Measurements from ENCODE around the gene JAK1.
"Not testable (repeated sequence)": the region's sequence is repeated elsewhere in the genome, so short reads cannot be mapped to it uniquely, and the experiment has no call there.

The JAK1 gene

DNA sequence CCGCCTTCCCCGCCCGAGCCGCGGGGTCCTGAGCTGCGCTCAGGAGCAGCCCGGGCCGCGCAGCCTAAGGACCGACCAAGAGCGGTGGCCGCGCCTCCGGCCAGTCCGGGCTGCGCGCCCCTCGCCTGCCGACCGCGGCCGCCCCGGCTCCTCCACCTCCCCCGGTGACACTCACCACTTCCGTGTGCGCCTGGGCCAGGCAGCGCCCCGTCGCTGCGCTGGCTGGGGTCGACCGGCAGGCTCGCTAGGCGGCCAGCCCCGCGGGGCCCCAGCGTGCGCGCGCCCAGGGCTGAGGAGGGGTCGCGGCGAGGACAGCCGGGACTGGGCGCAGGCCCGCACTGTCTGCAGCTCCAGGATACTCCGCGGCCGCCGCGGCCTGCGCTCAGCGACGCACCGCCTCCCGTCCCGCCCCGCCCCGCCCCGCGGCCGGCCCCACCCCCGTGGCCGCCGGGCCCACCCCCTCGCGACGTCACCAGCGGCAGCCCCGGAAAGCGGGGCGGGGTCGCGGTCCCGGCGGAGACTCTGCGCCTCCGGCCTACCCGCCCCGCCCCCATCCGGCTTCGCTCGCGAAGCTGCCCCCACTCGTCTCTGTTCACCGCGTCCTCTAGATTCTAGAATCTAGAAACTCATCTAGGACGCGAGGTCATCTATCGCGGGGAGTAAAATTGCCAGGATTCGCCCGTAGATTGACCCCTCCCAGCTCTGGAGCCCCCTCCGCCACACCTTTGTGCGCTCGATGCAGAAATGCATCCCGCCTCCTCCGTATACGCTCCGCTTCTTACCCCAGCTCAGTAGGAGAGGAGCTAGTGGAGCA, at the start of gene JAK1:
Gene JAK1 (minus strand): TSS at position 392 of the 814 bp plus-strand sequence. CDS start 80,285 bp downstream, outside the sequence.
- peak; percentile 88 for DNase-seq (ENCODE audit: low spot score)

DNA sequence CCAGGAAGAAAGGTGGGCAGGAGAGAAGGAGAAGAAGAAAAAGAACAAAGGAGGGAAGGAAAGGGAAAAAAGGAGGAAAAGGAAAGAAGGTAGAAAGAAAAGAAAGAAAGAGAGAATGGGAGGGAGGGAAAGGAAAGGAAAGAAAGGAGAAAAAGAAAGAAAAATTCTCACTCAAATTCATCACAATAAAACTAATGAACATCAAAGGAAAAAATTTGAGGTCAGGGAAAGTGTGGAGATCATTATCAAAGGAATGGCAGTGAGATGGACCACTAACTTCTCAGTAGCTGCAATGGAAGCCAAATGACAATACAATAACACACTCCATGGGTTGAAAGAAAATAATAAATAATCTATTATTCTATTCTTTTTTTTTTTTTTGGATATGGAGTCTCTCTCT, 48.0 kb upstream of the JAK1 start:
- no peak for DNase-seq (ENCODE audit: low spot score)

- DNase-seq (ENCODE audit: low spot score): no peak
Observed at GRCh38 chr1:65011983-65012382, 45.6 kb upstream of the JAK1 start.

GRCh38 chr1:65009724-65010420, 43.5 kb upstream of the JAK1 start:
- DNase-seq (ENCODE audit: low spot score): no peak

DNA sequence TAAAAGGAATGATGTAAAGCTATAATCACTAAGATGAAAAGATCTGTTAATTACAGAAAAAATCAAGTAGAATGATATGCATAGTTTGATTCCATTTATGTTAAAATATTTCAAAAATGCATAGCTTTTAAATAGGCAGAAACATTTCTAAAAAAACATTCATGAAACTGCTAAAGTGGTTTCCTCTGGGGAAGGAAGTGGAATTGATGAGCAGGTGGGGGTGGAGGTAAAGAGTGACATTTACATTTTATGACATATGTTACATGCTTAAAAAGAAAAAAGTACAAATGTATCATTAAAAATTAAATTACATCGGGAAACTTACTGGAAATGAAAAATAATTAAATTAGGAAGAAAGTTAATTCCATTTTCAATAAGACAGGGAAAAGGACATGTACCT, 42.8 kb upstream of the JAK1 start:
- DNase-seq (ENCODE audit: low spot score): no peak

DNA sequence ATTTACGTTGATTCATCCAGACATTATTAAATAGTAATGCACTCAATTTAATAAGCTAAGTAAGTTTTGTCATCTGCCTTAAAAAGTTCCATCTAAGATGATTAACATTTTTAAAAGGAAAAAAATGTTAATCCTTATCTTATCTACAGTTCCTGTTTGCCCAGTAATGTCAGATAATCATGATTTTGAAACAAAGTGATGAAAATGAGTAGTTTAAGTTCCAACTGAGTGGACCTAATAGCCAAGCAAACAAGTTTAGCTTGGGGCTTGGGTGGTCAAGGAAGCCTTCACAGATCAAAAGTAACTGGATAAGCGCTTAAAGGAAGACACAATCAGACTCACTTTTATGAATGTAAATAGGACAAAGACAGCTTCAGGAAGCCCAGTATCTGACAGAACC, 40.5 kb upstream of the JAK1 start:
- no peak for DNase-seq (ENCODE audit: low spot score)

DNA sequence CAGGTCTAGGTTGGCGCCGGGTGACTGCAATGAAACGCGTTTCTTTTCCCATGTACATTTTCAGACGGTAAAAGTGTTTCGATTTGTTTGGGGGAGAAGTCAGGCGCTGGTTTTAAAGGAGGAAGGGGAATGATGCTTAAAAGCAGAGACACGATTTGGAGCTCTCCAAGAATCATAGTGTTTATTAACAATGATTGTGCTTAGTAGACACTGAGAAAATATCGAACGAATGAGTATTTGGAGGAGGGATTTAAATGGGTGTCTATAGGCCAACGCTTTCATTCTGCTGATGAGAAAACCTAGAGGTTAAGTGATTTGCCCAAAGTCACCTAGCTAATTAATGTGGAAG, 36.9 kb upstream of the JAK1 start:
- DNase-seq (ENCODE audit: low spot score): no peak

DNA sequence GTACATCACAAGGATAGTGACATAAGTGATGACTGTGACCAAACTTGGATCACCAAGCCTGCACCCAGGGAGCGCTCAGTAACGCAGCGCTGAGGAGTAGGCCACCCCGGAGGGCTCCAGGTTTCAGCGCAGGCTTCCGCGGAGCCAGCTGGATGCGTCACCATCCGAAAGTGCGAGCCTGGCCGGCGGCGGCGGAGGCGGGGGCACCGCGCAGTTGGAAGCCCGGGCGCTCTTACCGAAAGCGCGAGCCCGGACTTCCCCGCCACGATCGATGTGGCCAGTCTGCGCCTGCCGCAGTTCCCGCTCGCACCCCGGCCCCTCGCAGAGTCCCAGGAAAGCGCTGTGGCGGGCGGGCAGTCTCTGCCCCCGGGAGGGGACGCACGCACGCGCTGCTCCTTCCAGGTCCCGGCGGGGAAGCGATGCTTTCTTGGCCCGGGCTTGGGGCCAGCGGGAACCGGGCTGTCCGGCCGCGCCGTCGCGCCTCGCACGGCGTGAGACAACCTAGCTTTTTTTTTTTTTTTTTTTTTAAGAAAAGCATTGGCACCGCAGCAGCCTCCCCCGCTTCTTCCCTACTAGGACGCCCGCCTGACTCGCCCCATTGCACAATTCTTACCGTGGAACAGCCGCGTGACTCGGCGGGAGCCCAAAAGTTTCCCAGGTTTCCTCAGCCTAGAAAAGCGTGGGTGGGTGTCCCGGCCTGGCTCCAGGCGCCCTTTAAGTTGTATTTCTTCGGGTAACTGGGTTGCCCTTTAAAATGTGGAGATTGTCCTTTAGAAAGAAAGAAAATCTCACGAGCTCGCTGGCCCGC, 36.4 kb upstream of the JAK1 start:
- peak; percentile 53 for DNase-seq (ENCODE audit: low spot score)

DNA sequence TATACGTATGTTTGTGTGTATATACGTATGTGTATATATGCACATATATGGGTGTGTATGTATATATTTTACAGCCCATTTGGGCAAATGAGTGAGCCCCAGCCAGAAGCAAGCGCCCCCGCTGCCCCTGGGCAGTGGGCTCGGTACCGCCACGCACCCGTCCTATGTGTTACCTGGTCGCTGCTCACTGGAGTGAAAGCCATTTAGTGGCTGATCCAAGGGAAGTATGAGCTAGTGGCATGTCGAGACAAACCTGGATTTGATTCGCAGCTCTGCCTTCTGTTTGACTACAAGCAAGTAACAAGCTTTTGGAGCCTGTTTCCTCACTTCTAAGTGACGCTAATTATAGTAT, 35.8 kb upstream of the JAK1 start:
- DNase-seq (ENCODE audit: low spot score): no peak

DNA sequence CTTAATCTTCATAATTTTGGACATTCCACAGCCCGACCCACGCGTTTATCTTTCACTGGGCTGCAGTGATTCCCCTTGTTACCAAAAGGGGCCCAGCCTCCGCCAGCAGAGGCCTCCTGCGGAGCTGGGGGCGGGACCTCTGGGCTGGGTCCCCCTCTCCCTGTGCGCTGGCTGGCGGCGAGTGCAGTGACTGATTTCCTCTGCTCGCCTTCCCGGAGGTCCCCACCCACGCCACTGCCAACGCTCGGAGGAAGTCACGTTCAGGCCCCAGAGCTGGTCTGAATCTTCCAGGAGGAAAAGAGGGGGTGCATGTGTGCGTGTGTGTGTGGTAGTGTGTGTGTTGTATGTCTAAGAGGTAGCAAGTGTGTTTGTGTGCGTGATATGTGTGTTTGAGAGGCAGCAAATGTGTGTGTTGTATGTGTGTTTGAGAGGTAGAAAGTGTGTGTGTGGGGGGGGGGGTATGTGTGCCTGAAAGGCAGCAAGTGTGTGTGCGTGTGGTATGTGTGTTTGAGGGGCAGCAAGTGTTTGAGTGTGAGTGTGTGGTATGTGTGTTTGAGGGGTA, 35.0 kb upstream of the JAK1 start:
- no peak for DNase-seq (ENCODE audit: low spot score)

DNA sequence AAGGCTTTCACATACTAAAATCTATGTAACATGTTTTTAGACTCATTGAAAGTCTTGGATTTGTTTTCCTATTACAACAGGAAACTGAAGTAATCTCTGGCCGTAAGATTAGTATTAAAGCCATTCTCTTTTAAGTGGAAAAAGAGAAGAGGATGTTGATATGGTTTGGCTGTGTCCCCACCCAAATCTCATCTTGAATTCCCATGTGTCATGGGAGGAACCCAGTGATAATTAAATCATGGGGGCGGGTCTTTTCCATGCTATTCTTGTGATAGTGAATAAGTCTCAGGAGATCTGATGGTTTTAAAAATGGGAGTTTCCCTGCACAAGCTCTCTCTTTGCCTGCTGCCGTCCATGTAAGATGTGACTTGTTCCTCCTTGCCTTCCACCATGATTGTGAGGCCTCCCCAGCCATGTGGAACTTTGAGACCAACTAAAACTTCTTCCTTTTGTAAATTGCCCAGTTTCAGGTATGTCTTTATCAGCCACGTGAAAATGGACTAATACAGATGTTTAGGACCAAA, 32.1 kb upstream of the JAK1 start:
- DNase-seq (ENCODE audit: low spot score): not testable (repeated sequence)

GRCh38 chr1:64996541-64997257, 30.4 kb upstream of the JAK1 start:
- DNase-seq (ENCODE audit: low spot score): no peak

GRCh38 chr1:64995316-64995715, 29.0 kb upstream of the JAK1 start:
- no peak for DNase-seq (ENCODE audit: low spot score)

GRCh38 chr1:64986903-64987871, 20.8 kb upstream of the JAK1 start:
- peak; percentile 40 for DNase-seq (ENCODE audit: low spot score)

DNA sequence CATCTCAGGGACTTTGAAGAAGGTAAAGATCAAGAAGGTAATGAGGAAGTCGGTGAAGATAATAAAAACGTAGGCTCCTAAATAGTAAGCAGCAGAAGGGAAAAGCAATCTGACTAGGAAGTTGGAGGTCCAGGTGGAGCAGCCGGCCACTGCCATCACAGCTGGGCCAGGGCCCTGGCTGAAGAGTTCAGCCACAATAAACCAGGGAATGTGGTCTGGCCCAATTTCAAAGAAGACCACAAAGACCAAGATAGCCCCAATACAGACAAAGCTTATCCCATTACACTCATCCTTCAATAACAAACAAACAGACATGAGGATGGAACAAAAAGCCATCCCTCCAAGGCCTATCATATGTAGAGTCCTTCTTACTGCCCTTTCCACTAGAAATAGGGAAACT, 18.4 kb upstream of the JAK1 start:
- no peak for DNase-seq (ENCODE audit: low spot score)

GRCh38 chr1:64984106-64984505, 17.8 kb upstream of the JAK1 start:
- no peak for DNase-seq (ENCODE audit: low spot score)

- DNase-seq (ENCODE audit: low spot score): no peak
Observed at GRCh38 chr1:64983110-64983509, 16.8 kb upstream of the JAK1 start.

DNA sequence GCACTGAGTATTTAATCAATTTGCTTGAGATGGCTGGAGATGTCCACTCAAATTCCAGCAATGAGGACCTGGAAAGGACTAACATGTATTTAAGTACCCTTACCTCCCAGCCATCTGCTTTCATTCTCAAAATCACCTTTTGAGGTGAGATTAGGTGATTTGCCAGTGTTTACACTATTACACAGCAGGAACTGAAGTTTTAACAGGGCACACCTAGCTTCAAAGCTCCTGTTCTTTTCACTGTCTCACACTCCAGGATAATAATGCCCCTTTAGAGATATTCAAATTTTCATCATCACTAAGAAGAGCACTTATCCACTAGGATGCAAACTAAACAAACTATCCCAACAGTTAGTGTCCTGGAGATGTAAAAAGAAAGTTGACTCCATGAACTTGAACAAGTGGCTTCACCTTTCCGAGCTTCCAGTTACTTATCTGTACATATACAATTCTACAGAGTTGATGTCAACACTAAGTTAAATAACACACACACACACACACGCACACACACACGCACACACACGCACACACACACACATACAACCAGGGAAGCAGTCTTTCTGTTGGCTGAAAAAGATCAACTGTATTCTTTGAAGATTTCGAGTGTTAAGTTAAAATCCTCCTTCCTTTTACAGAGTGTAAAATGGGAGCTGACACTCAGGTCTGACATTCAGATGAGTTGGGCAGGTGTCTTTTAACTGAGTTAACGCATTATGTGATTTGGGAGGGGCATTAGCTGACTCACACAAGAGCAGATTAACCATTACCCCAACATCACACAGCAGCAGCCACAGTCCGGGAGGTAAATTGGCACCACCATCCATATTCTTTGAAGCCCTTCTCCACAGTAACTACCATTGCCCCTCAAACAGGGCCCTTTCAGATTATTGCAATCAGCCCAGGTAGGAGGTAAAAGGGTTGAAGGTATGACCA, 15.5 kb upstream of the JAK1 start:
- DNase-seq (ENCODE audit: low spot score): no peak
